WTC11 (cell line): ENCODE results near the gene HMCES. TPM values are rescaled to one million over a fixed set of nuclear protein-coding genes. Genes with fewer than 3 reads are reported as not detected.
A peak's percentile ranks its signal among the peaks of the same experiment; 100 is the strongest.

Experiments
- CDX4 ChIP-seq: fragments of 250-450 bp; sonication (Bioruptor Pico); IDR thresholded peaks from 2 replicates; pipeline ENCODE4 v1.9.0; 2021; ENCODE audit warnings: moderate library complexity, mild to moderate bottlenecking, inconsistent platforms, borderline replicate concordance
- CTCF ChIP-seq: fragments of 200-600 bp; IDR thresholded peaks from 2 replicates; pipeline ENCODE4 v1.8.0; 2022; ENCODE audit warnings: antibody characterized with exemption
- EMX1 ChIP-seq: fragments of 250-450 bp; sonication (Bioruptor Pico); IDR thresholded peaks from 2 replicates; pipeline ENCODE4 v1.8.0; 2021; ENCODE audit warnings: mild to moderate bottlenecking
- GABPB1 ChIP-seq: sonication (generic); formaldehyde crosslinking; IDR thresholded peaks from 2 replicates; pipeline ENCODE4 v1.8.1; 2023; ENCODE audit warnings: mild to moderate bottlenecking, missing genetic modification reagents
- IRF2 ChIP-seq: sonication (generic); formaldehyde crosslinking; IDR thresholded peaks from 2 replicates; pipeline ENCODE4 v1.8.0; 2022; ENCODE audit warnings: low read depth, missing genetic modification reagents, borderline replicate concordance
- JAZF1 ChIP-seq: fragments of 250-450 bp; sonication (Bioruptor Pico); IDR thresholded peaks from 2 replicates; pipeline ENCODE4 v1.9.0; 2021; ENCODE audit warnings: moderate library complexity, mild to moderate bottlenecking, inconsistent platforms
- MYBL2 ChIP-seq: sonication (generic); formaldehyde crosslinking; IDR thresholded peaks from 2 replicates; pipeline ENCODE4 v1.8.1; 2023; ENCODE audit warnings: mild to moderate bottlenecking, moderate library complexity, missing genetic modification reagents
- NFE2L1 ChIP-seq: sonication (generic); formaldehyde crosslinking; IDR thresholded peaks from 2 replicates; pipeline ENCODE4 v1.8.1; 2023; ENCODE audit warnings: missing genetic modification reagents
- NR2C2 ChIP-seq: sonication (generic); formaldehyde crosslinking; IDR thresholded peaks from 2 replicates; pipeline ENCODE4 v1.8.0; 2022; ENCODE audit warnings: mild to moderate bottlenecking, missing genetic modification reagents
- NR3C1 ChIP-seq: sonication (generic); formaldehyde crosslinking; conservative IDR thresholded peaks from 2 replicates; pipeline ENCODE4 v1.8.1; 2023; ENCODE audit warnings: low read depth, mild to moderate bottlenecking, missing genetic modification reagents
- PREB ChIP-seq: sonication (generic); formaldehyde crosslinking; IDR thresholded peaks from 2 replicates; pipeline ENCODE4 v1.8.1; 2022; ENCODE audit warnings: mild to moderate bottlenecking, missing genetic modification reagents, moderate library complexity, borderline replicate concordance
- SP1 ChIP-seq: sonication (generic); formaldehyde crosslinking; conservative IDR thresholded peaks from 2 replicates; pipeline ENCODE4 v1.8.1; 2022; ENCODE audit warnings: missing genetic modification reagents
- TCF7 ChIP-seq: sonication (generic); formaldehyde crosslinking; IDR thresholded peaks from 2 replicates; pipeline ENCODE4 v1.8.0; 2022; ENCODE audit warnings: mild to moderate bottlenecking, low read depth, missing genetic modification reagents, moderate library complexity
- TEAD4 ChIP-seq: sonication (generic); formaldehyde crosslinking; IDR thresholded peaks from 2 replicates; pipeline ENCODE4 v1.8.0; 2022; ENCODE audit warnings: mild to moderate bottlenecking, missing genetic modification reagents
- ZBTB21 ChIP-seq: sonication (generic); formaldehyde crosslinking; IDR thresholded peaks from 2 replicates; pipeline ENCODE4 v1.8.1; 2023; ENCODE audit warnings: mild to moderate bottlenecking, missing genetic modification reagents, borderline replicate concordance
- ZBTB43 ChIP-seq: sonication (generic); formaldehyde crosslinking; IDR thresholded peaks from 2 replicates; pipeline ENCODE4 v1.8.1; 2023; ENCODE audit warnings: mild to moderate bottlenecking, missing genetic modification reagents
- ZNF232 ChIP-seq: sonication (generic); formaldehyde crosslinking; IDR thresholded peaks from 2 replicates; pipeline ENCODE4 v1.8.0; 2022; ENCODE audit warnings: mild to moderate bottlenecking, missing genetic modification reagents
- ZNF396 ChIP-seq: fragments of 250-450 bp; sonication (Bioruptor Pico); IDR thresholded peaks from 2 replicates; pipeline ENCODE4 v1.8.0; 2021; ENCODE audit warnings: mild to moderate bottlenecking, moderate library complexity, borderline replicate concordance
- total RNA-seq: library from RNA; stranded (reverse); gene quantifications from 3 replicates; pipeline ENCODE4 v1.2.3, GENCODE V29; 2021
- TF ChIP-seq, protein P1 (sequence below): sonication (generic); formaldehyde crosslinking; IDR thresholded peaks from 2 replicates; pipeline ENCODE4 v1.8.0; 2023; ENCODE audit warnings: missing genetic modification reagents, mild to moderate bottlenecking, borderline replicate concordance
- TF ChIP-seq, protein P2 (sequence below): sonication (generic); formaldehyde crosslinking; conservative IDR thresholded peaks from 2 replicates; pipeline ENCODE4 v1.8.1; 2023; ENCODE audit warnings: mild to moderate bottlenecking, low read depth, missing genetic modification reagents, moderate library complexity
- TF ChIP-seq, protein P3 (sequence below): fragments of 250-450 bp; sonication (Bioruptor Pico); IDR thresholded peaks from 2 replicates; pipeline ENCODE4 v1.9.0; 2021; ENCODE audit warnings: mild to moderate bottlenecking
- TF ChIP-seq, protein P4 (sequence below): sonication (generic); formaldehyde crosslinking; IDR thresholded peaks from 2 replicates; pipeline ENCODE4 v1.8.1; 2023; ENCODE audit warnings: mild to moderate bottlenecking, missing genetic modification reagents, moderate library complexity

Gene HMCES
- total RNA-seq, 1 experiment from 2014 or later = 47.7 TPM

DNA sequence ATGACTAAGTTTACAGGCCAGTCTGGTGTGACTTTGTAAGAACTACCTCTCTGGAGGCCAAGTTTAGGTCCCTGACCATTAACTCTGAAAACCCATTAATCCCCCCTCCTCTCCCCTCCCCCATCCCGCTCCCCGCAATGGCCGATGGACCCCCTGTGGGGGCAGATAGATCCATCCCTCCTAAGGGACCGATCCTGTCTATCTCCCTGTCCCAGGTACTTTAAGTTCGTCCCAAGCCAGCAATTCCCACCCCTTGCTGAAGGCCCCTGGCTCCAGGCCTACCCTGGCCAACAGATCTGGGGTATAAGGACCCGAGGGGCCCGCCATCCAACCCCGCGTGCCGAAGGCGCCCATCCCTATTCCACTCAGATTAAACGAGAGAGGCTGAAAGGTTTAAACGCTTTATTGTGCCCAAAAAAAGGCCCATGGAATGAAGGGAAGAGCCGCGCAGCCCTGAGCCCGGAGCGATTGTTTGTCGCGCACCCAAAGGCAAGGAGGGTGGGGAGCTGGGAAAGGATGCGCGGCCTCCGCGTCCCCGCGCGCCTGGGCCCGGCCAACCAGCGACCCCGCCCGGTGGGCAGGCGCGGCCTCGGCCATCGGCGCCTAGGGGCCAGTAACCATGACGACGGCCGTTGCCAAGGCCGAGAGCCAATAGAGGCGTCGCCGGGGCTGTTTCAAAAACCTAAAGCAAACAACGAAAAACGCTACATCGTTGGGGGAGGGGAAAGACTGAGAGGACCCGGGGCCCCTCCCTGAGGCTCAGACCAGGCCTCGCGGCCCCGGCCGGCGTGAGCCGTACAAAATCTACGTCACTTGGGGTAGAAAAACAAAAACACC lies 35.9 kb downstream of the HMCES start (continued):
- TF ChIP-seq, protein P1, sequence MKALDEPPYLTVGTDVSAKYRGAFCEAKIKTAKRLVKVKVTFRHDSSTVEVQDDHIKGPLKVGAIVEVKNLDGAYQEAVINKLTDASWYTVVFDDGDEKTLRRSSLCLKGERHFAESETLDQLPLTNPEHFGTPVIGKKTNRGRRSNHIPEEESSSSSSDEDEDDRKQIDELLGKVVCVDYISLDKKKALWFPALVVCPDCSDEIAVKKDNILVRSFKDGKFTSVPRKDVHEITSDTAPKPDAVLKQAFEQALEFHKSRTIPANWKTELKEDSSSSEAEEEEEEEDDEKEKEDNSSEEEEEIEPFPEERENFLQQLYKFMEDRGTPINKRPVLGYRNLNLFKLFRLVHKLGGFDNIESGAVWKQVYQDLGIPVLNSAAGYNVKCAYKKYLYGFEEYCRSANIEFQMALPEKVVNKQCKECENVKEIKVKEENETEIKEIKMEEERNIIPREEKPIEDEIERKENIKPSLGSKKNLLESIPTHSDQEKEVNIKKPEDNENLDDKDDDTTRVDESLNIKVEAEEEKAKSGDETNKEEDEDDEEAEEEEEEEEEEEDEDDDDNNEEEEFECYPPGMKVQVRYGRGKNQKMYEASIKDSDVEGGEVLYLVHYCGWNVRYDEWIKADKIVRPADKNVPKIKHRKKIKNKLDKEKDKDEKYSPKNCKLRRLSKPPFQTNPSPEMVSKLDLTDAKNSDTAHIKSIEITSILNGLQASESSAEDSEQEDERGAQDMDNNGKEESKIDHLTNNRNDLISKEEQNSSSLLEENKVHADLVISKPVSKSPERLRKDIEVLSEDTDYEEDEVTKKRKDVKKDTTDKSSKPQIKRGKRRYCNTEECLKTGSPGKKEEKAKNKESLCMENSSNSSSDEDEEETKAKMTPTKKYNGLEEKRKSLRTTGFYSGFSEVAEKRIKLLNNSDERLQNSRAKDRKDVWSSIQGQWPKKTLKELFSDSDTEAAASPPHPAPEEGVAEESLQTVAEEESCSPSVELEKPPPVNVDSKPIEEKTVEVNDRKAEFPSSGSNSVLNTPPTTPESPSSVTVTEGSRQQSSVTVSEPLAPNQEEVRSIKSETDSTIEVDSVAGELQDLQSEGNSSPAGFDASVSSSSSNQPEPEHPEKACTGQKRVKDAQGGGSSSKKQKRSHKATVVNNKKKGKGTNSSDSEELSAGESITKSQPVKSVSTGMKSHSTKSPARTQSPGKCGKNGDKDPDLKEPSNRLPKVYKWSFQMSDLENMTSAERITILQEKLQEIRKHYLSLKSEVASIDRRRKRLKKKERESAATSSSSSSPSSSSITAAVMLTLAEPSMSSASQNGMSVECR (CRISPR knock-in tag) = no peak; the same call in 1 of the 2 replicates
- TF ChIP-seq SP1 (CRISPR knock-in tag) (no peak), NFE2L1 (CRISPR knock-in tag) (no peak), NR3C1 (CRISPR knock-in tag) (no peak), IRF2 (CRISPR knock-in tag) (no peak), PREB (CRISPR knock-in tag) (no peak), ZNF396 (no peak), ZNF232 (no peak), ZBTB43 (CRISPR knock-in tag) (no peak), NR2C2 (no peak), EMX1 (CRISPR knock-in tag) (no peak), ZBTB21 (CRISPR knock-in tag) (no peak), TEAD4 (CRISPR knock-in tag) (no peak), CTCF (no peak), MYBL2 (CRISPR knock-in tag) (peak; percentile 97), GABPB1 (CRISPR knock-in tag) (no peak), TCF7 (CRISPR knock-in tag) (no peak), JAZF1 (CRISPR knock-in tag) (no peak), CDX4 (CRISPR knock-in tag) (no peak)
- TF ChIP-seq, protein P2, sequence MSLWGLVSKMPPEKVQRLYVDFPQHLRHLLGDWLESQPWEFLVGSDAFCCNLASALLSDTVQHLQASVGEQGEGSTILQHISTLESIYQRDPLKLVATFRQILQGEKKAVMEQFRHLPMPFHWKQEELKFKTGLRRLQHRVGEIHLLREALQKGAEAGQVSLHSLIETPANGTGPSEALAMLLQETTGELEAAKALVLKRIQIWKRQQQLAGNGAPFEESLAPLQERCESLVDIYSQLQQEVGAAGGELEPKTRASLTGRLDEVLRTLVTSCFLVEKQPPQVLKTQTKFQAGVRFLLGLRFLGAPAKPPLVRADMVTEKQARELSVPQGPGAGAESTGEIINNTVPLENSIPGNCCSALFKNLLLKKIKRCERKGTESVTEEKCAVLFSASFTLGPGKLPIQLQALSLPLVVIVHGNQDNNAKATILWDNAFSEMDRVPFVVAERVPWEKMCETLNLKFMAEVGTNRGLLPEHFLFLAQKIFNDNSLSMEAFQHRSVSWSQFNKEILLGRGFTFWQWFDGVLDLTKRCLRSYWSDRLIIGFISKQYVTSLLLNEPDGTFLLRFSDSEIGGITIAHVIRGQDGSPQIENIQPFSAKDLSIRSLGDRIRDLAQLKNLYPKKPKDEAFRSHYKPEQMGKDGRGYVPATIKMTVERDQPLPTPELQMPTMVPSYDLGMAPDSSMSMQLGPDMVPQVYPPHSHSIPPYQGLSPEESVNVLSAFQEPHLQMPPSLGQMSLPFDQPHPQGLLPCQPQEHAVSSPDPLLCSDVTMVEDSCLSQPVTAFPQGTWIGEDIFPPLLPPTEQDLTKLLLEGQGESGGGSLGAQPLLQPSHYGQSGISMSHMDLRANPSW (CRISPR knock-in tag) = no peak
- TF ChIP-seq, protein P3, sequence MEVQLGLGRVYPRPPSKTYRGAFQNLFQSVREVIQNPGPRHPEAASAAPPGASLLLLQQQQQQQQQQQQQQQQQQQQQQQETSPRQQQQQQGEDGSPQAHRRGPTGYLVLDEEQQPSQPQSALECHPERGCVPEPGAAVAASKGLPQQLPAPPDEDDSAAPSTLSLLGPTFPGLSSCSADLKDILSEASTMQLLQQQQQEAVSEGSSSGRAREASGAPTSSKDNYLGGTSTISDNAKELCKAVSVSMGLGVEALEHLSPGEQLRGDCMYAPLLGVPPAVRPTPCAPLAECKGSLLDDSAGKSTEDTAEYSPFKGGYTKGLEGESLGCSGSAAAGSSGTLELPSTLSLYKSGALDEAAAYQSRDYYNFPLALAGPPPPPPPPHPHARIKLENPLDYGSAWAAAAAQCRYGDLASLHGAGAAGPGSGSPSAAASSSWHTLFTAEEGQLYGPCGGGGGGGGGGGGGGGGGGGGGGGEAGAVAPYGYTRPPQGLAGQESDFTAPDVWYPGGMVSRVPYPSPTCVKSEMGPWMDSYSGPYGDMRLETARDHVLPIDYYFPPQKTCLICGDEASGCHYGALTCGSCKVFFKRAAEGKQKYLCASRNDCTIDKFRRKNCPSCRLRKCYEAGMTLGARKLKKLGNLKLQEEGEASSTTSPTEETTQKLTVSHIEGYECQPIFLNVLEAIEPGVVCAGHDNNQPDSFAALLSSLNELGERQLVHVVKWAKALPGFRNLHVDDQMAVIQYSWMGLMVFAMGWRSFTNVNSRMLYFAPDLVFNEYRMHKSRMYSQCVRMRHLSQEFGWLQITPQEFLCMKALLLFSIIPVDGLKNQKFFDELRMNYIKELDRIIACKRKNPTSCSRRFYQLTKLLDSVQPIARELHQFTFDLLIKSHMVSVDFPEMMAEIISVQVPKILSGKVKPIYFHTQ (CRISPR knock-in tag) = no peak
- TF ChIP-seq, protein P4, sequence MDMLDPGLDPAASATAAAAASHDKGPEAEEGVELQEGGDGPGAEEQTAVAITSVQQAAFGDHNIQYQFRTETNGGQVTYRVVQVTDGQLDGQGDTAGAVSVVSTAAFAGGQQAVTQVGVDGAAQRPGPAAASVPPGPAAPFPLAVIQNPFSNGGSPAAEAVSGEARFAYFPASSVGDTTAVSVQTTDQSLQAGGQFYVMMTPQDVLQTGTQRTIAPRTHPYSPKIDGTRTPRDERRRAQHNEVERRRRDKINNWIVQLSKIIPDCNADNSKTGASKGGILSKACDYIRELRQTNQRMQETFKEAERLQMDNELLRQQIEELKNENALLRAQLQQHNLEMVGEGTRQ (CRISPR knock-in tag) = no peak
